ENCODE results near the gene CHIT1. TPM values are rescaled to one million over a fixed set of nuclear protein-coding genes. Genes with fewer than 3 reads are reported as not detected.

The CHIT1 gene
- total and polyA plus RNA-seq, 12 donors = 0.13 to 6.5 (median 0.60) TPM; not detected in 1

- TF ChIP-seq, protein P1, sequence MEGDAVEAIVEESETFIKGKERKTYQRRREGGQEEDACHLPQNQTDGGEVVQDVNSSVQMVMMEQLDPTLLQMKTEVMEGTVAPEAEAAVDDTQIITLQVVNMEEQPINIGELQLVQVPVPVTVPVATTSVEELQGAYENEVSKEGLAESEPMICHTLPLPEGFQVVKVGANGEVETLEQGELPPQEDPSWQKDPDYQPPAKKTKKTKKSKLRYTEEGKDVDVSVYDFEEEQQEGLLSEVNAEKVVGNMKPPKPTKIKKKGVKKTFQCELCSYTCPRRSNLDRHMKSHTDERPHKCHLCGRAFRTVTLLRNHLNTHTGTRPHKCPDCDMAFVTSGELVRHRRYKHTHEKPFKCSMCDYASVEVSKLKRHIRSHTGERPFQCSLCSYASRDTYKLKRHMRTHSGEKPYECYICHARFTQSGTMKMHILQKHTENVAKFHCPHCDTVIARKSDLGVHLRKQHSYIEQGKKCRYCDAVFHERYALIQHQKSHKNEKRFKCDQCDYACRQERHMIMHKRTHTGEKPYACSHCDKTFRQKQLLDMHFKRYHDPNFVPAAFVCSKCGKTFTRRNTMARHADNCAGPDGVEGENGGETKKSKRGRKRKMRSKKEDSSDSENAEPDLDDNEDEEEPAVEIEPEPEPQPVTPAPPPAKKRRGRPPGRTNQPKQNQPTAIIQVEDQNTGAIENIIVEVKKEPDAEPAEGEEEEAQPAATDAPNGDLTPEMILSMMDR (IDR thresholded peaks at IDR 0.05) = no peak
- TF ChIP-seq POLR2A (IDR thresholded peaks at IDR 0.05) = no peak
- no peak overlapping the region for H3K4me3 ChIP-seq
- 90 to 96% (median 94%) methylated on average over 16 to 22 of the region's 22 CpGs for WGBS, 4 donors
- H3K27ac ChIP-seq = no peak overlapping the region
- no peaks in the 10 kb centered on the region for H3K27me3 ChIP-seq
- no peaks in the 10 kb centered on the region for H3K9me3 ChIP-seq (replicated peaks in 1 of 3)
- no peak for DNase-seq
- H3K4me1 ChIP-seq (replicated peaks in 1 of 2) = no peaks in the 10 kb centered on the region
- H3K36me3 ChIP-seq (replicated peaks in 1 of 2) = no peaks in the 10 kb centered on the region
- intact Hi-C loops (cut with DNase I) = loop anchor here in 1 of 2 donors (5.0 kb wide), 1 partner anchor 54 kb away; no protein-coding TSS in a partner anchor
Measured at GRCh38 chr1:203171341-203172183, 57.9 kb downstream of the CHIT1 start.

GRCh38 chr1:203170625-203171330 lies 58.7 kb downstream of the CHIT1 start:
- no peak for DNase-seq
- H3K36me3 ChIP-seq (replicated peaks in 1 of 2) = no peaks in the 10 kb centered on the region
- H3K9me3 ChIP-seq (replicated peaks in 1 of 3) = no peaks in the 10 kb centered on the region
- intact Hi-C loops (cut with DNase I) = loop anchor here in 1 of 2 donors (5.0 kb wide), 1 partner anchor 53 kb away; no protein-coding TSS in a partner anchor
- 78 to 86% (median 80%) methylated on average over 6 to 8 of the region's 8 CpGs for WGBS, 4 donors
- no peak overlapping the region for H3K4me3 ChIP-seq
- H3K27ac ChIP-seq = no peak overlapping the region
- TF ChIP-seq POLR2A (IDR thresholded peaks at IDR 0.05) = no peak
- no peaks in the 10 kb centered on the region for H3K27me3 ChIP-seq
- no peaks in the 10 kb centered on the region for H3K4me1 ChIP-seq (replicated peaks in 1 of 2)

DNA sequence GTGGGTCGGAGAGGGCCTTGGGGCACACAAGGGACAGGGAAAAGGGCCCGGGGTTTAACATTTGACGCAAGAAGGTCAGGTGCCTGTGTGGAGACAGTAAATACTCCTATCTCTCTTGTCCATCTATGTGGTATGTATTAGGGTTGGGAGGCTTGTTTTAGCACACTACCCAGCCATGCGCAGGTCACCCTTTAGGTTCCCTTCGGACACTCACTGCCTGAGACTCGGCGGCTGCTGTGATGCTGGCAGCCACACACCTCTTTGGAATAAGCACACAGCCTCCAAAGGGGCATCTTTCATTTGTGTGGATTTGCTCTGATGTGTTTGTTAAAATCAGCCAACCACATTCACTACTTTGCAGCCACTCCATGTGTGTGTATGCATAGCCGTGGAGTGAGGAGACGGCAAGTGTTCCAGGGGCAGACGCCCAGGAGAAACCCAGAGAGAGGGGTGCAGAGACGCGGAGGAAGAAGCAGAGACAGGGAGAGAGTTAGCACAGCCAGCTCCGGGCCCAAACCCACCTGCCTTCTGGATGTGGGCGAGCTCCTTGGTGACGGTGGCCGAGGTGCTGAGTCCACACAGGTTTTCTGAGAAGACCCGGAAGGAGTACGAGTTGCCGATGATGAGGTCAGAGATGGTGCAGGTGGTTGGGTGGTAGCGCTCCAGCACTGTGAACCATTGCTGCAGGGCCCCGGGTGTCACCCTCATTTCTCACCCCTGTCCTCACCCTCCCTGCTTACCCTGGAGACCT lies 59.5 kb downstream of the CHIT1 start:
- WGBS, 4 donors = 86 to 92% (median 90%) methylated on average over 17 to 21 of the region's 21 CpGs
- H3K4me3 ChIP-seq = no peak overlapping the region
- no peaks in the 10 kb centered on the region for H3K27me3 ChIP-seq
- no peak for TF ChIP-seq POLR2A (IDR thresholded peaks at IDR 0.05)
- TF ChIP-seq, protein P1 (IDR thresholded peaks at IDR 0.05) = no peak
- intact Hi-C loops (cut with DNase I) = loop anchor here in 1 of 2 donors (5.0 kb wide), 1 partner anchor 53 kb away; no protein-coding TSS in a partner anchor
- no peak overlapping the region for H3K27ac ChIP-seq
- H3K4me1 ChIP-seq (replicated peaks in 1 of 2) = no peaks in the 10 kb centered on the region
- no peak for DNase-seq
- no peaks in the 10 kb centered on the region for H3K9me3 ChIP-seq (replicated peaks in 1 of 3)
- no peaks in the 10 kb centered on the region for H3K36me3 ChIP-seq (replicated peaks in 1 of 2)

- intact Hi-C loops (cut with DNase I) = no loop called here
- TF ChIP-seq, protein P1 (IDR thresholded peaks at IDR 0.05) = no peak
- no peak for TF ChIP-seq POLR2A (IDR thresholded peaks at IDR 0.05)
- Histone ChIP-seq H3K36me3 (replicated peaks in 1 of 2) (no peaks in the 10 kb centered on the region), H3K4me3 (no peak overlapping the region), H3K4me1 (replicated peaks in 1 of 2) (no peaks in the 10 kb centered on the region), H3K9me3 (replicated peaks in 1 of 3) (no peaks in the 10 kb centered on the region), H3K27ac (no peak overlapping the region), H3K27me3 (no peaks in the 10 kb centered on the region)
- WGBS, 4 donors = 87 to 96% (median 93%) methylated on average over 6 to 9 of the region's 9 CpGs
- no peak for DNase-seq
Measured at GRCh38 chr1:203168991-203169390, 60.5 kb downstream of the CHIT1 start.
